H9 (cell line): ENCODE measurements around the gene GSTA4. TPM values are rescaled to one million over a fixed set of nuclear protein-coding genes. Genes with fewer than 3 reads are reported as not detected.
A peak's percentile ranks its signal among the peaks of the same experiment; 100 is the strongest.

Source experiments
- DNase-seq: peaks from one replicate; pipeline ENCODE4 v3.0.0-alpha.2; 2017
- H2AFZ ChIP-seq: one replicate; pipeline ENCODE4 v1.6.1; 2013; ENCODE audit warnings: mild to moderate bottlenecking, low read length, control low read depth, moderate library complexity
- H2AK5ac ChIP-seq: 2 replicates; pipeline ENCODE4 v1.6.1; 2013; ENCODE audit warnings: low read length, control low read depth, mixed read lengths; ENCODE audit not compliant: insufficient read length
- H2BK120ac ChIP-seq: one replicate; pipeline ENCODE4 v1.6.1; 2013; ENCODE audit warnings: low read depth, mild to moderate bottlenecking, low read length, control low read depth, inconsistent platforms; ENCODE audit not compliant: poor library complexity, severe bottlenecking
- H2BK12ac ChIP-seq: 2 replicates; pipeline ENCODE4 v1.6.1; 2013; ENCODE audit warnings: low read length, control low read depth, mixed read lengths, low read depth; ENCODE audit not compliant: insufficient read length
- H2BK15ac ChIP-seq: 2 replicates; pipeline ENCODE4 v1.6.1; 2013; ENCODE audit warnings: low read depth, low read length, control low read depth
- H2BK20ac ChIP-seq: one replicate; pipeline ENCODE4 v1.6.1; 2013; ENCODE audit warnings: low read depth, mild to moderate bottlenecking, low read length, control low read depth, inconsistent platforms; ENCODE audit not compliant: poor library complexity, severe bottlenecking
- H2BK5ac ChIP-seq: 2 replicates; pipeline ENCODE4 v1.6.1; 2013; ENCODE audit warnings: low read length, control low read depth, mixed read lengths; ENCODE audit not compliant: insufficient read length
- H3K14ac ChIP-seq: 2 replicates; pipeline ENCODE4 v1.6.1; 2013; ENCODE audit warnings: low read length, control low read depth; ENCODE audit not compliant: insufficient read depth
- H3K18ac ChIP-seq: 2 replicates; pipeline ENCODE4 v1.6.1; 2013; ENCODE audit warnings: low read depth, mild to moderate bottlenecking, mixed read lengths, low read length, control low read depth; ENCODE audit not compliant: insufficient read length
- H3K23ac ChIP-seq: 2 replicates; pipeline ENCODE4 v1.6.1; 2013; ENCODE audit warnings: low read length, control low read depth, mixed read lengths, low read depth; ENCODE audit not compliant: insufficient read length
- H3K23me2 ChIP-seq: 2 replicates; pipeline ENCODE4 v1.6.1; 2013; ENCODE audit warnings: low read depth, mild to moderate bottlenecking, mixed read lengths, low read length, control low read depth; ENCODE audit not compliant: insufficient read length, poor library complexity, severe bottlenecking
- H3K27ac ChIP-seq: 2 replicates; pipeline ENCODE4 v1.5.1; 2013; ENCODE audit warnings: low read length, control low read depth, mixed read lengths, low read depth; ENCODE audit not compliant: insufficient read length
- H3K27me3 ChIP-seq: 2 replicates; pipeline ENCODE4 v1.6.1; 2013; ENCODE audit warnings: low read length, control low read depth, inconsistent platforms; ENCODE audit not compliant: insufficient read depth
- H3K4ac ChIP-seq: 2 replicates; pipeline ENCODE4 v1.6.1; 2013; ENCODE audit warnings: low read depth, mild to moderate bottlenecking, control low read depth, inconsistent platforms, low read length, moderate library complexity
- H3K4me1 ChIP-seq: 2 replicates; pipeline ENCODE4 v1.6.1; 2013; ENCODE audit warnings: low read length, control low read depth, inconsistent platforms; ENCODE audit not compliant: insufficient read depth
- H3K4me2 ChIP-seq: 2 replicates; pipeline ENCODE4 v1.6.1; 2013; ENCODE audit warnings: low read length, control low read depth, mixed read lengths; ENCODE audit not compliant: insufficient read length, insufficient read depth
- H3K56ac ChIP-seq: 2 replicates; pipeline ENCODE4 v1.6.1; 2013; ENCODE audit warnings: low read depth, mild to moderate bottlenecking, mixed read lengths, low read length, control low read depth; ENCODE audit not compliant: insufficient read length
- H3K79me1 ChIP-seq: 2 replicates; pipeline ENCODE4 v1.6.1; 2013; ENCODE audit warnings: low read depth, mild to moderate bottlenecking, moderate library complexity, low read length, control low read depth, inconsistent platforms; ENCODE audit not compliant: insufficient read depth, poor library complexity, severe bottlenecking
- H3K79me2 ChIP-seq: 2 replicates; pipeline ENCODE4 v1.6.1; 2013; ENCODE audit warnings: low read length, control low read depth, inconsistent platforms; ENCODE audit not compliant: insufficient read depth
- H3K9ac ChIP-seq: 2 replicates; pipeline ENCODE4 v1.6.1; 2013; ENCODE audit warnings: low read length, control low read depth, mixed read lengths; ENCODE audit not compliant: insufficient read length; ENCODE audit errors: extremely low read depth
- H3K9me3 ChIP-seq: one replicate; pipeline ENCODE4 v1.6.1; 2013; ENCODE audit warnings: low read depth, low read length, inconsistent platforms; ENCODE audit not compliant: control insufficient read depth
- H3T11ph ChIP-seq: one replicate; pipeline ENCODE4 v1.6.1; 2013; ENCODE audit warnings: mild to moderate bottlenecking, low read length, control low read depth, inconsistent platforms
- H4K20me1 ChIP-seq: one replicate; pipeline ENCODE4 v1.6.1; 2013; ENCODE audit not compliant: control insufficient read depth, insufficient read length, insufficient read depth
- H4K5ac ChIP-seq: 2 replicates; pipeline ENCODE4 v1.6.1; 2013; ENCODE audit warnings: low read depth, mild to moderate bottlenecking, mixed read lengths, low read length, control low read depth; ENCODE audit not compliant: insufficient read length
- H4K8ac ChIP-seq: replicated peaks from 2 replicates; pipeline ENCODE4 v1.6.1; 2013; ENCODE audit warnings: low read length, control low read depth, mixed read lengths, low read depth; ENCODE audit not compliant: insufficient read length
- H4K91ac ChIP-seq: 2 replicates; pipeline ENCODE4 v1.6.1; 2013; ENCODE audit warnings: low read depth, mild to moderate bottlenecking, moderate library complexity, mixed read lengths, low read length, control low read depth; ENCODE audit not compliant: insufficient read length
- H3K27ac Mint-ChIP-seq, 3 experiments: 2 replicates in 2 of 3; 3 replicates in 1 of 3; pipeline ENCODE4 v1.8.0; 2020 to 2021; ENCODE audit warnings: mixed read lengths in 3 of 3, mild to moderate bottlenecking in 1 of 3, moderate library complexity in 1 of 3
- H3K27me3 Mint-ChIP-seq: 2 replicates; pipeline ENCODE4 v1.8.0; 2021; ENCODE audit warnings: low read depth, mild to moderate bottlenecking, moderate library complexity, mixed read lengths
- H3K36me3 Mint-ChIP-seq, 3 experiments: 2 replicates in 2 of 3; 3 replicates in 1 of 3; pipeline ENCODE4 v1.8.0; 2020 to 2021; ENCODE audit warnings: low read depth in 3 of 3, mixed read lengths in 3 of 3; ENCODE audit not compliant: insufficient read depth in 1 of 3
- H3K4me1 Mint-ChIP-seq, 2 experiments: 2 replicates each; pipeline ENCODE4 v1.8.0; 2020; ENCODE audit warnings: mixed read lengths in 2 of 2
- H3K4me3 Mint-ChIP-seq, 2 experiments: 2 replicates in 1 of 2; 3 replicates in 1 of 2; pipeline ENCODE4 v1.8.0; 2020 to 2021; ENCODE audit warnings: mild to moderate bottlenecking in 2 of 2, mixed read lengths in 2 of 2, moderate library complexity in 1 of 2
- H3K9me3 Mint-ChIP-seq, 2 experiments: 2 replicates in 1 of 2; 3 replicates in 1 of 2; pipeline ENCODE4 v1.8.0; 2020; ENCODE audit warnings: mild to moderate bottlenecking in 2 of 2, mixed read lengths in 2 of 2, moderate library complexity in 1 of 2
- CTCF ChIP-seq: fragments of 200-600 bp; sonication (generic); conservative IDR thresholded peaks from 3 replicates; pipeline ENCODE4 v1.8.0; 2021; ENCODE audit warnings: antibody characterized with exemption, mild to moderate bottlenecking
- WGBS: extraction: QIAGEN DNeasy Blood & Tissue Kit; methylation state at CpG from one replicate; pipeline ENCODE4 v1.1.7; 2013; ENCODE audit warnings: missing lambda C conversion rate, low lambda C conversion rate, mixed read lengths; ENCODE audit not compliant: insufficient read length; ENCODE audit errors: extremely low coverage; 5-methylcytosine and 5-hydroxymethylcytosine counted together
- total RNA-seq: library from RNA; stranded (reverse); gene quantifications from 2 replicates; pipeline ENCODE4 v1.2.1, GENCODE V29; 2021

The GSTA4 gene
- total RNA-seq, 1 experiment from 2014 or later, result 32.1 TPM

GRCh38 chr6:53018446-53018845, 23.4 kb upstream of the GSTA4 start:
- H2BK20ac ChIP-seq, result no peak overlapping the region
- no peaks in the 10 kb centered on the region for H3K79me2 ChIP-seq
- no peak overlapping the region for H3K23ac ChIP-seq
- H3K56ac ChIP-seq, result no peak overlapping the region
- H3T11ph ChIP-seq, result no peak overlapping the region
- WGBS, result no CpG with 5 or more reads among the region's 2 CpGs
- no peak overlapping the region for H4K5ac ChIP-seq
- H2BK12ac ChIP-seq, result no peak overlapping the region
- Mint-ChIP-seq H3K27me3 (no peaks in the 10 kb centered on the region), H3K4me1 (peaks cover 0 to 3% of the 10 kb centered on the region in 2 experiments; a peak in 1 of 4 replicates), H3K9me3 (no peaks in the 10 kb centered on the region), H3K4me3 (no peak overlapping the region), H3K36me3 (peaks cover 1 to 20% (median 15%) of the 10 kb centered on the region in 3 experiments; a peak in 5 of 7 replicates), H3K27ac (peak overlapping the region in 1 of 3 experiments; percentile 19; a peak in 1 of 7 replicates)
- no peak overlapping the region for H3K4ac ChIP-seq
- TF ChIP-seq CTCF, result no peak
- H4K20me1 ChIP-seq, result no peaks in the 10 kb centered on the region
- H3K9ac ChIP-seq, result no peak overlapping the region
- no peak overlapping the region for H2AK5ac ChIP-seq
- H3K4me1 ChIP-seq, result no peaks in the 10 kb centered on the region
- no peaks in the 10 kb centered on the region for H3K27me3 ChIP-seq
- H2BK5ac ChIP-seq, result no peak overlapping the region
- H3K27ac ChIP-seq, result no peak overlapping the region
- DNase-seq, result no peak
- H2BK15ac ChIP-seq, result no peak overlapping the region
- no peak overlapping the region for H3K18ac ChIP-seq
- H2BK120ac ChIP-seq, result no peak overlapping the region
- no peaks in the 10 kb centered on the region for H3K9me3 ChIP-seq
- H3K79me1 ChIP-seq, result no peaks in the 10 kb centered on the region
- no peak overlapping the region for H4K8ac ChIP-seq
- no peaks in the 10 kb centered on the region for H3K23me2 ChIP-seq
- H3K4me2 ChIP-seq, result no peak overlapping the region
- no peak overlapping the region for H2AFZ ChIP-seq
- H3K14ac ChIP-seq, result no peak overlapping the region
- no peak overlapping the region for H4K91ac ChIP-seq
